Fibroblast of the aortic adventitia (primary cell): ENCODE results near the gene GPR62. TPM values are rescaled to one million over a fixed set of nuclear protein-coding genes. Genes with fewer than 3 reads are reported as not detected.

Experiments
- DNase-seq: peaks from one replicate; pipeline ENCODE4 v3.0.0-alpha.2; 2010; ENCODE audit warnings: low read depth
- H3K4me3 ChIP-seq: 2 replicates; pipeline ENCODE4 v1.5.1; 2011; ENCODE audit warnings: low read depth, mild to moderate bottlenecking, control low read depth, low read length, moderate library complexity
- total RNA-seq: library from RNA; depleted of rRNA; stranded (reverse); fragments of >200 nt; gene quantifications from 2 replicates; pipeline ENCODE4 v1.2.3, GENCODE V29; 2012; ENCODE audit warnings: low replicate concordance
- TF ChIP-seq, protein P1 (sequence below): IDR thresholded peaks from 2 replicates; pipeline ENCODE4 v1.5.1; 2011; ENCODE audit warnings: mild to moderate bottlenecking, low read length, control low read depth, inconsistent platforms; ENCODE audit not compliant: insufficient read depth

Gene GPR62
- total RNA-seq, 1 donor = 0.09 TPM

DNA sequence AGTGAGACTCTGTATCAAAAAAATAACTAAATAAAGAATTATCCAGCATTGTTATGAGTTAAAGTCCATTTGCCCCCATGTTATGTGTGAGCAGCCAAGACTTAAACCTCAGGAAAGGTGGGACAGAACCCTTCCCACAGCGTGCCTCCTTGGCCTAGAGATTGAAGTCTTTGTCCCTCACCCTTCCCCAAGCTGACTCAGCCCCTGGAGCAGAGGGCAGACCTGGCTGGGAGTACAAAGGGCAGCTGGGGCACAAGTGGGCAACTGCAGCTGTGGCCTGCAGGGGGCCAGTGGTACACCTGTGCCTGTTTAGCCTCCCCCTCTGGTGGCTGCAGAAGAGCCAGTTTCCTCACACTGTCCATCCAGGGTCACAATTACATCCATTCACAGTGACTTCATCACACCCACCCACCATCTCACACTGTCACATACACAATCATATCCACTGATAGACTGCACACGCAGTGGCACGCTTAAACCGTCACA is 27.2 kb downstream of the GPR62 start:
- TF ChIP-seq, protein P1, sequence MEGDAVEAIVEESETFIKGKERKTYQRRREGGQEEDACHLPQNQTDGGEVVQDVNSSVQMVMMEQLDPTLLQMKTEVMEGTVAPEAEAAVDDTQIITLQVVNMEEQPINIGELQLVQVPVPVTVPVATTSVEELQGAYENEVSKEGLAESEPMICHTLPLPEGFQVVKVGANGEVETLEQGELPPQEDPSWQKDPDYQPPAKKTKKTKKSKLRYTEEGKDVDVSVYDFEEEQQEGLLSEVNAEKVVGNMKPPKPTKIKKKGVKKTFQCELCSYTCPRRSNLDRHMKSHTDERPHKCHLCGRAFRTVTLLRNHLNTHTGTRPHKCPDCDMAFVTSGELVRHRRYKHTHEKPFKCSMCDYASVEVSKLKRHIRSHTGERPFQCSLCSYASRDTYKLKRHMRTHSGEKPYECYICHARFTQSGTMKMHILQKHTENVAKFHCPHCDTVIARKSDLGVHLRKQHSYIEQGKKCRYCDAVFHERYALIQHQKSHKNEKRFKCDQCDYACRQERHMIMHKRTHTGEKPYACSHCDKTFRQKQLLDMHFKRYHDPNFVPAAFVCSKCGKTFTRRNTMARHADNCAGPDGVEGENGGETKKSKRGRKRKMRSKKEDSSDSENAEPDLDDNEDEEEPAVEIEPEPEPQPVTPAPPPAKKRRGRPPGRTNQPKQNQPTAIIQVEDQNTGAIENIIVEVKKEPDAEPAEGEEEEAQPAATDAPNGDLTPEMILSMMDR = peak; percentile 57
- no peak for DNase-seq

DNA sequence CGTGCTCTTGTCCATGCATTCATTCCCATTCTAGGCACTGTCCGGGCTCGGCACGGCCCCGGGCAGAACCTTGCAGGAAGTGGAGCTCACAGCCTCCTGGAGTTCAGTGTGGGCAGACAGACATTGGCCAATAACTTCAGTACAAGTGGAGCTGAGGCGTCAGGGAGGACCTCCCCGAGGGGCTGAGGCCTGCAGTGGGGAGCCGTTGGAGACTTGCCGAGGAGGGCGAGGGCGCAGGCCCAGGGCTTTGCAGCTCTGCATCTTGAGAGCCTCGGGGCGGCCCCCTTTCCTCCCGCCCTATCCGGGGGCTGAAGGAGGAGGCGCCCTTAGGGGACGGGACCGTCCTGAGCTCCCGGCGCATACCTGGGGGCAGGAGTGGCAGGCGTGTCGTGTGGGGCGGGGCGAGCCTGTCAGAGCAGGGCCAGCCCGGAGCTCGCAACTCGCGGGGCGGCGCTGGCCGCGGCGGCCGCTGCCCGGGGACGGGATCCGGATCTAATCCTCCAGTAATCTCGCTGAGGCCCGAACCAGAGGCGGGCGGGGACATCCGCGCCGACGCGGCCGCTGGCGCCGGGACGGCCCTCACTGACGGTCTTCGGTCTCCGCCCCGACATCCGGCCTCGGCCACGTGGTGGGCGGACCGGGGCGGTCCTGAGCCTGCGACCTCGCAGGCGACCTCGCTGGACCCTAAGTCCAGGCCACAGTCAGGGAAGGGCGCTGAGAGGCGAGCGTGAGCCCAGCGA is 27.8 kb downstream of the GPR62 start, which contains the start of gene ACY1:
TSS of gene ACY1 (plus strand) at position 698 of the 740 bp plus-strand sequence. CDS start 530 bp downstream, outside the sequence.
- TF ChIP-seq, protein P1 = no peak
- peak within 1 kb of the TSS; percentile 62 for H3K4me3 ChIP-seq
- DNase-seq = peak; percentile 76

More for the DNA sequence above, 27.2 kb downstream of the GPR62 start:
- H3K4me3 ChIP-seq = peak overlapping the region; percentile 62

DNA sequence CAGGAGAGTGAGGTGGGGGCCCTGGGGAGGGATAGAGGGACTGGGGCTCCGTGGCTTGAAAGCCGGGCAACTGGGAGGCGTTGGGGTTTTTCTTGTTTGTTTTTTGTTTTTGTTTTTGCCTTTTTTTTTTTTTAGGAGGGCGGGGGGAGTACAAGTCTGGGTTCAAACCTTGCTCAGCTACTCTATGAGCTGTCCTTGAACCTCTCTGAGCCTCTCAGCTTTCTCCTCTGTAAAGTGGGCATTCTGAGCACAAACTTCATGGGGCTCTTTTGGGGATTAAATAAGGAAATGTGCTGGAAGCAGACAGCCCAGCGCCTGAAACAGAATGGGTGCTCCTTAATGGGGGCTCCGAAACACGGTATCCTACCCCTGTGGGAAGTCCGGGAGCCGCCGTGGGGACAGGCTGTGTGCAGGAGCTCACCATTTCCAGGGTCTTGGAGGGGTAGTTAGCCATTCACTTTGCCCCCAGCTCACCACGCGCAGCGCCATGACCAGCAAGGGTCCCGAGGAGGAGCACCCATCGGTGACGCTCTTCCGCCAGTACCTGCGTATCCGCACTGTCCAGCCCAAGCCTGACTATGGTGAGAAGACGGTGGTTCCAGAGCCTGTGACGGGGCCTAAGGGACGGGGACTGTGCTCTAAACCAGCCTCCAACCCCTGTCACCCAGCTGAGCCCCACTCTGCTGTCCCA is 28.5 kb downstream of the GPR62 start:
- DNase-seq = no peak
- peak overlapping the region; percentile 62 for H3K4me3 ChIP-seq
- TF ChIP-seq, protein P1 = no peak

DNA sequence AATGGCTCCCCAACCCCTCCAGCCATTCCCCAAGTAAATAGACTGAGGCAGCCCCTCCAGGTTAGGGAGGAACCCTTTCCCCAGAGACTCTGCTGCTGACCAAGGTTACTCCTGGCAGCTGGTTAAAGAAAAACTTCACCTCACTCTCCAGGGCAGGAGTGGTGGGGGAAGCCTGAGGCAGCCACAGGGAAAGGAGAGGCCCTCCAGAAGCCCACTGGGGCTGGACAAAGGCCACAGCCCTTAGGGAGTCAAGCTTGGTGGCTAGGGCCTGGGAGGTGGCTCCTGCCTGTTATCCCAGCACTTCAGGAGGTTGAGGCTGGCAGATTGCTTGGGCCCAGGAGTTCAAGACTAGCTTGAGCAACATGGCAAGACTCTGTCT is 29.1 kb downstream of the GPR62 start:
- TF ChIP-seq, protein P1 = no peak
- DNase-seq = no peak
- H3K4me3 ChIP-seq = peak overlapping the region; percentile 62

DNA sequence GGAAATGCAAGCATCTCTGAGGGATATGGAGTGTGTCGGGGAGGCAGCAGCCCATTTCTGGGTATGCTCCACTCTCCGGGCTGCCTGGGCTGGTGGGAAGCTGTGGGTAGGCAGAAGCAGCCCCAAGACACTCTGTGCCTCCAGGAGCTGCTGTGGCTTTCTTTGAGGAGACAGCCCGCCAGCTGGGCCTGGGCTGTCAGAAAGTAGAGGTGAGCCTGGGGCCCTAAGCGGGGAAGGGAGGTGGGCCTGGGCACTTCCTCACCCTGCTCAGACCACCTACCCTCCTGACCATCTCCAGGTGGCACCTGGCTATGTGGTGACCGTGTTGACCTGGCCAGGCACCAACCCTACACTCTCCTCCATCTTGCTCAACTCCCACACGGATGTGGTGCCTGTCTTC is 29.9 kb downstream of the GPR62 start:
- TF ChIP-seq, protein P1 = no peak
- H3K4me3 ChIP-seq = no peak overlapping the region
- DNase-seq = no peak

DNA sequence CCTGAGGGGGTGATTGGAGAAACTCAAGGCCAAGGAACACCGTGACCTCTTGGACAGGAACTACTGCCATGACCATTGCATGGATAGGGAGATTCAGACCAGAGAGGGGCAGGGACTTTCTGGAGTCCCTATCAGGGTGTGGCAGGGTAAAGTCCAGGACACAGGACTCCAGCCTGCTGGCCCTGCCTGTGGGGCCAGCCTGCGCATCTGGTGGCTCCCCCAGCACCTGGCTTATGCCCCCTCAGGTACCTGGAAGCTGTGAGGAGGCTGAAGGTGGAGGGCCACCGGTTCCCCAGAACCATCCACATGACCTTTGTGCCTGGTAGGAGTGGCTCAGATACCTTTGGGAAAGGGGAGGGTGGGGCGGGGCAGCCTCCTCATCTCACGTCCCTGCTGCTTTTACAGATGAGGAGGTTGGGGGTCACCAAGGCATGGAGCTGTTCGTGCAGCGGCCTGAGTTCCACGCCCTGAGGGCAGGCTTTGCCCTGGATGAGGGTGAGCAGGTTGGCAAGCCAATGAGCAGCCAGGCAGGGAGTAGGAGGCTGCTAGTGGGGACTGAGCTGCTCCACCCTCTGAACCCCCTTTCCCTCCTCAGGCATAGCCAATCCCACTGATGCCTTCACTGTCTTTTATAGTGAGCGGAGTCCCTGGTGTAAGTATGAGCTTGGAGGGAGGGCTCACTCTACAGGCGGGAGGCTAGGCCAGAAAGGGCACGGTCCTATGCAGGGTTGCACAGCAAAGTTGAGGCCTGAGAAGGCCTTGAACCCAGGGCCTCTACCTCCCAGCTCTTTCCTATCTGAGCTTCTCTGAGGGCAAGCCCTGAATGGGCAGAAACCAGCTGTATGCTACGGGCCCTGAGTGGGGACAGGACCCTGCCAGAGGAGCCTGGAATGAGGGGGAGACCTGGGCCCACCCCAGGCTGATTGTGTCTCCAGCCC is 31.1 kb downstream of the GPR62 start:
- TF ChIP-seq, protein P1 = no peak
- H3K4me3 ChIP-seq = no peak overlapping the region
- no peak for DNase-seq
